ENCODE measurements around the gene ZNF774. TPM values are rescaled to one million over a fixed set of nuclear protein-coding genes. Genes with fewer than 3 reads are reported as not detected.
A peak's percentile ranks its signal among the peaks of the same experiment; 100 is the strongest.
"Not testable (repeated sequence)": the region's sequence is repeated elsewhere in the genome, so short reads cannot be mapped to it uniquely, and the experiment has no call there.

Gene ZNF774
- total RNA-seq, 1 donor from 2014 or later = 1.2 TPM

GRCh38 chr15:90402767-90403166 lies 50.7 kb downstream of the ZNF774 start:
- peaks cover 61% of the 10 kb centered on the region for H3K4me1 Mint-ChIP-seq
- no peaks in the 10 kb centered on the region for H3K9me3 Mint-ChIP-seq
- intact Hi-C loops (cut with micrococcal nuclease) = loop anchor here (10.0 kb wide), 2 partner anchors 172 to 452 kb away; no protein-coding TSS in a partner anchor
- H3K27me3 Mint-ChIP-seq = no peaks in the 10 kb centered on the region
- DNase-seq = no peak
- no peak overlapping the region for H3K4me3 Mint-ChIP-seq
- peak overlapping the region; percentile 97 for H3K27ac Mint-ChIP-seq
- H3K36me3 Mint-ChIP-seq (ENCODE audit: low read depth) = peaks cover 16% of the 10 kb centered on the region

GRCh38 chr15:90405055-90405607 lies 53.0 kb downstream of the ZNF774 start:
- H3K27ac Mint-ChIP-seq = no peak overlapping the region
- H3K36me3 Mint-ChIP-seq (ENCODE audit: low read depth) = peaks cover 30% of the 10 kb centered on the region
- no peak overlapping the region for H3K4me3 Mint-ChIP-seq
- intact Hi-C loops (cut with micrococcal nuclease) = loop anchor here (5.0 to 10.0 kb wide), 3 partner anchors 43 to 450 kb away; no protein-coding TSS in a partner anchor
- DNase-seq = no peak
- peaks cover 65% of the 10 kb centered on the region for H3K4me1 Mint-ChIP-seq
- H3K9me3 Mint-ChIP-seq = peaks cover 7% of the 10 kb centered on the region
- no peaks in the 10 kb centered on the region for H3K27me3 Mint-ChIP-seq

GRCh38 chr15:90407336-90407735 lies 55.3 kb downstream of the ZNF774 start:
- Mint-ChIP-seq H3K4me1 (peaks cover 57% of the 10 kb centered on the region), H3K4me3 (peak overlapping the region; percentile 22), H3K36me3 (ENCODE audit: low read depth) (peaks cover 35% of the 10 kb centered on the region), H3K27ac (peak overlapping the region; percentile 80), H3K9me3 (peaks cover 7% of the 10 kb centered on the region), H3K27me3 (no peaks in the 10 kb centered on the region)
- DNase-seq = no peak
- intact Hi-C loops (cut with micrococcal nuclease) = loop anchor here (5.0 to 10.0 kb wide), 3 partner anchors 45 to 447 kb away; no protein-coding TSS in a partner anchor

GRCh38 chr15:90407871-90408317 lies 55.8 kb downstream of the ZNF774 start:
- no peaks in the 10 kb centered on the region for H3K27me3 Mint-ChIP-seq
- peak overlapping the region; percentile 22 for H3K4me3 Mint-ChIP-seq
- intact Hi-C loops (cut with micrococcal nuclease) = loop anchor here (1.0 to 10.0 kb wide), 4 partner anchors 11 to 447 kb away; no protein-coding TSS in a partner anchor
- H3K9me3 Mint-ChIP-seq = peaks cover 7% of the 10 kb centered on the region
- H3K36me3 Mint-ChIP-seq (ENCODE audit: low read depth) = peaks cover 32% of the 10 kb centered on the region
- peak; percentile 81 for DNase-seq
- H3K27ac Mint-ChIP-seq = peak overlapping the region; percentile 80
- H3K4me1 Mint-ChIP-seq = peaks cover 60% of the 10 kb centered on the region

GRCh38 chr15:90408657-90409056 lies 56.6 kb downstream of the ZNF774 start:
- no peak overlapping the region for H3K4me3 Mint-ChIP-seq
- peak overlapping the region; percentile 80 for H3K27ac Mint-ChIP-seq
- peaks cover 32% of the 10 kb centered on the region for H3K36me3 Mint-ChIP-seq (ENCODE audit: low read depth)
- no peak for DNase-seq
- peaks cover 7% of the 10 kb centered on the region for H3K9me3 Mint-ChIP-seq
- H3K27me3 Mint-ChIP-seq = no peaks in the 10 kb centered on the region
- H3K4me1 Mint-ChIP-seq = peaks cover 68% of the 10 kb centered on the region
- intact Hi-C loops (cut with micrococcal nuclease) = loop anchor here (1.0 to 10.0 kb wide), 4 partner anchors 11 to 446 kb away; no protein-coding TSS in a partner anchor

GRCh38 chr15:90409587-90409986 lies 57.5 kb downstream of the ZNF774 start:
- DNase-seq, H3K27me3 Mint-ChIP-seq, H3K4me3 Mint-ChIP-seq, H3K9me3 Mint-ChIP-seq: not testable (repeated sequence)
- intact Hi-C loops (cut with micrococcal nuclease) = loop anchor here (5.0 to 10.0 kb wide), 3 partner anchors 47 to 445 kb away; no protein-coding TSS in a partner anchor
- Mint-ChIP-seq H3K36me3 (ENCODE audit: low read depth) (peaks cover 28% of the 10 kb centered on the region), H3K27ac (peak overlapping the region; percentile 76), H3K4me1 (peaks cover 70% of the 10 kb centered on the region)

GRCh38 chr15:90410316-90410715 lies 58.2 kb downstream of the ZNF774 start:
- H3K4me1 Mint-ChIP-seq = peaks cover 66% of the 10 kb centered on the region
- intact Hi-C loops (cut with micrococcal nuclease); H3K9me3 Mint-ChIP-seq; H3K27ac Mint-ChIP-seq; DNase-seq; H3K27me3 Mint-ChIP-seq; H3K4me3 Mint-ChIP-seq: not testable (repeated sequence)
- H3K36me3 Mint-ChIP-seq (ENCODE audit: low read depth) = peaks cover 28% of the 10 kb centered on the region

- Mint-ChIP-seq H3K27me3 (no peaks in the 10 kb centered on the region), H3K4me1 (peaks cover 66% of the 10 kb centered on the region), H3K27ac (peak overlapping the region; percentile 47), H3K9me3 (peaks cover 7% of the 10 kb centered on the region), H3K4me3 (no peak overlapping the region), H3K36me3 (ENCODE audit: low read depth) (peaks cover 34% of the 10 kb centered on the region)
- intact Hi-C loops (cut with micrococcal nuclease) = no loop called here
- DNase-seq = no peak
These were observed 59.1 kb downstream of the ZNF774 start for GRCh38 chr15:90411176-90411575.

Other genes with a start within 250 kb of the ZNF774 start
- 111 and 119 TPM in 2 replicates for gene IDH2, start 249.8 kb upstream of the ZNF774 start, total RNA-seq
- 17.5 and 18.9 TPM in 2 replicates for gene SEMA4B, start 151.0 kb upstream of the ZNF774 start, total RNA-seq
- gene CIB1, start 118.3 kb upstream of the ZNF774 start, total RNA-seq = 149 and 156 TPM in 2 replicates
- 9.9 and 11.9 TPM in 2 replicates for gene GDPGP1, start 118.1 kb upstream of the ZNF774 start, total RNA-seq
- 0.44 and 1.4 TPM in 2 replicates for gene TTLL13, start 102.7 kb upstream of the ZNF774 start, total RNA-seq
- gene NGRN, start 86.6 kb upstream of the ZNF774 start, total RNA-seq = 43.2 and 44.3 TPM in 2 replicates
- gene IQGAP1, start 36.0 kb downstream of the ZNF774 start, total RNA-seq = 154 and 160 TPM in 2 replicates
- 48.8 and 54.2 TPM in 2 replicates for gene CRTC3, start 177.6 kb downstream of the ZNF774 start, total RNA-seq

Measured in activated CD4-positive, alpha-beta T cell treated with anti-CD3 and anti-CD28 coated beads, Interleukin-2, amount 10 ng/mL, durations not matched to agents 24 days and 14 days (primary cell).